Neural progenitor cell (in vitro differentiated cells): ENCODE data around the gene COMMD10.

Source experiments
- CTCF ChIP-seq: fragments of 200-600 bp; sonication (generic); IDR thresholded peaks from 2 replicates; pipeline ENCODE4 v1.5.1; 2017; ENCODE audit warnings: antibody characterized with exemption, mild to moderate bottlenecking
- EZH2 ChIP-seq: fragments of 200-600 bp; sonication (generic); IDR thresholded peaks from 2 replicates; pipeline ENCODE4 v1.6.1; 2017; ENCODE audit warnings: antibody characterized with exemption, mild to moderate bottlenecking, moderate library complexity

- TF ChIP-seq CTCF, result no peak
- TF ChIP-seq EZH2, result no peak
Observed at GRCh38 chr5:116272281-116272941, 187.6 kb downstream of the COMMD10 start.
